Mononuclear cell (primary cell): ENCODE results near the gene R3HDML. TPM values are rescaled to one million over a fixed set of nuclear protein-coding genes. Genes with fewer than 3 reads are reported as not detected.

ENCODE experiments used
- H3K27me3 ChIP-seq: 2 replicates; pipeline ENCODE4 v1.6.0; 2011; ENCODE audit warnings: low read length, control low read depth; ENCODE audit not compliant: insufficient read depth
- H3K4me1 ChIP-seq: 2 replicates; pipeline ENCODE4 v1.5.1; 2011; ENCODE audit warnings: mild to moderate bottlenecking, low read length, control low read depth; ENCODE audit not compliant: insufficient read depth
- H3K4me3 ChIP-seq: 2 replicates; pipeline ENCODE4 v1.5.1; 2011; ENCODE audit warnings: mild to moderate bottlenecking, low read length, moderate library complexity
- H3K9me3 ChIP-seq: 2 replicates; pipeline ENCODE4 v1.5.1; 2011; ENCODE audit warnings: low read depth, mild to moderate bottlenecking, control low read depth, low read length
- total RNA-seq: library from RNA; depleted of rRNA; stranded (reverse); fragments of >200 nt; gene quantifications from one replicate; pipeline ENCODE4 v1.2.3, GENCODE V29; 2012

R3HDML gene
- total RNA-seq, 1 donor, result not detected

GRCh38 chr20:44395461-44396340 is 58.9 kb downstream of the R3HDML start:
- H3K9me3 ChIP-seq, result no peaks in the 10 kb centered on the region
- no peak overlapping the region for H3K4me3 ChIP-seq
- no peaks in the 10 kb centered on the region for H3K27me3 ChIP-seq
- H3K4me1 ChIP-seq, result no peaks in the 10 kb centered on the region

GRCh38 chr20:44396369-44397130 is 59.7 kb downstream of the R3HDML start:
- Histone ChIP-seq H3K27me3 (no peaks in the 10 kb centered on the region), H3K4me3 (no peak overlapping the region), H3K9me3 (no peaks in the 10 kb centered on the region), H3K4me1 (no peaks in the 10 kb centered on the region)

- Histone ChIP-seq H3K9me3 (no peaks in the 10 kb centered on the region), H3K4me1 (no peaks in the 10 kb centered on the region), H3K4me3 (no peak overlapping the region), H3K27me3 (no peaks in the 10 kb centered on the region)
Measured at GRCh38 chr20:44398335-44398734, 61.5 kb downstream of the R3HDML start.

DNA sequence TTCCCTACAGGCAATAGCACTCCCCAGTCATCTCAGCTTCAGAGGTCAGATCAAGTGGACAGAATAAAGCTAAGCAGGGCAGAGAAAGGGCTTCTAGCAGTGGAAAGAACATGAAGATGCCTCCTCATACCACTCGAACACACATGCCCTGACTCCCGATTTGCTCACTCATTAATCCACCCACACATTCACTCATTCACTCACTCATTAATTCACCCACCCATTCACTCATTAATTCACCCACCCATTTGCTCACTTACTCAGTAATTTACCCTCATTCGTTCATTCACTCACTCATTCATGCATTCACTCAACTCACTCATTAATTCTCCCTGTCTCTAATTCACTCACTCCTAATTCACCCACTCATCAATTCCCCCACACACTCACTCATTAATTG is 62.6 kb downstream of the R3HDML start:
- no peak overlapping the region for H3K4me3 ChIP-seq
- H3K27me3 ChIP-seq, result no peaks in the 10 kb centered on the region
- H3K4me1 ChIP-seq, result no peaks in the 10 kb centered on the region
- no peaks in the 10 kb centered on the region for H3K9me3 ChIP-seq

DNA sequence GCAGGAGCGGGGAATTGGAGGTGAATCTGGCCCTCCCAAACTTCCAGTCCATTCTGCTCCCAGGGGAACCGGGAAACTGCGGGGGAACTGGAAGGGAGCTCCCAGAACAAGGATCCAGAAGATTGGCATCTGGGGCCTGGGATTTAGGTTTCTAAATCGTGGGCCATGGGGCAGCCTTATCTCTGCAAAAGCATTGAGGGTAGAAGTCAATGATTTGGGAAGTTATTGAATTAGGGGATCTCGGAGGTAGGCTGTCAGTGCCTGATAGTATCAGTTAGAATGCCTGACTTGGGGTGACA is 63.8 kb downstream of the R3HDML start:
- H3K4me3 ChIP-seq, result no peak overlapping the region
- no peaks in the 10 kb centered on the region for H3K4me1 ChIP-seq
- H3K9me3 ChIP-seq, result no peaks in the 10 kb centered on the region
- H3K27me3 ChIP-seq, result no peaks in the 10 kb centered on the region

Other genes starting within 250 kb of the R3HDML start
- not detected for gene JPH2, start 149.9 kb upstream of the R3HDML start, total RNA-seq
- gene OSER1, start 126.3 kb upstream of the R3HDML start, total RNA-seq, result 109 TPM
- gene GDAP1L1, start 89.7 kb upstream of the R3HDML start, total RNA-seq, result not detected
- 1.6 TPM for gene FITM2, start 25.8 kb upstream of the R3HDML start, total RNA-seq
- gene HNF4A, start 18.7 kb downstream of the R3HDML start, total RNA-seq, result not detected
- gene TTPAL, start 138.8 kb downstream of the R3HDML start, total RNA-seq, result 4.7 TPM
- gene SERINC3, start 185.0 kb downstream of the R3HDML start, total RNA-seq, result 37.7 TPM
- gene PKIG, start 245.5 kb downstream of the R3HDML start, total RNA-seq, result 6.9 TPM